ENCODE data around the gene MPC2.

- TF ChIP-seq JUND (IDR thresholded peaks at IDR 0.05; ENCODE audit: low read length): no peak
- no peak for TF ChIP-seq CTCF (IDR thresholded peaks at IDR 0.05; ENCODE audit: control extremely low read depth in 1 of 3, insufficient read depth in 1 of 3, low read depth in 1 of 3, low read length in 3 of 3)
- no peak for TF ChIP-seq RNF2 (IDR thresholded peaks at IDR 0.05; ENCODE audit: borderline replicate concordance, low read depth, low read length, missing control alignments, poor library complexity, severe bottlenecking)
- no peak for TF ChIP-seq POLR2A (IDR thresholded peaks at IDR 0.05; ENCODE audit: control extremely low read depth in 1 of 2, low read depth in 2 of 2, low read length in 2 of 2)
- no peak for TF ChIP-seq EZH2 (IDR thresholded peaks at IDR 0.05; ENCODE audit: low read depth, low read length, severe bottlenecking)
- TF ChIP-seq BRCA1 (IDR thresholded peaks at IDR 0.05; ENCODE audit: low read depth, low read length): no peak
- no peak for TF ChIP-seq TCF12 (IDR thresholded peaks at IDR 0.05; ENCODE audit: low read depth, low read length)
- TF ChIP-seq HDAC2 (IDR thresholded peaks at IDR 0.05; ENCODE audit: borderline replicate concordance in 1 of 2, low read depth in 2 of 2, low read length in 2 of 2): no peak
- no peak for TF ChIP-seq TAF7 (optimal IDR thresholded peaks at IDR 0.05; ENCODE audit: borderline replicate concordance, low read depth, low read length)
- no peak for TF ChIP-seq POLR2AphosphoS5 (IDR thresholded peaks at IDR 0.05; ENCODE audit: low read depth, low read length)
- TF ChIP-seq RAD21 (IDR thresholded peaks at IDR 0.05 in 1 of 2, conservative IDR thresholded peaks at IDR 0.05 in 1 of 2; ENCODE audit: low read depth in 2 of 2, low read length in 2 of 2): no peak
- no peak for TF ChIP-seq USF2 (IDR thresholded peaks at IDR 0.05; ENCODE audit: low read length)
- no peak for TF ChIP-seq SIN3A (conservative IDR thresholded peaks at IDR 0.05 in 1 of 2, IDR thresholded peaks at IDR 0.05 in 1 of 2; ENCODE audit: low read depth in 1 of 2, low read length in 2 of 2)
- TF ChIP-seq FOSL1 (IDR thresholded peaks at IDR 0.05; ENCODE audit: insufficient read depth, low read depth, low read length): no peak
These were observed 55.1 kb downstream of the MPC2 start for GRCh38 chr1:167881786-167882185.
